HG03558 (cell line): ENCODE results near the gene ZBP1.
"Not testable (repeated sequence)": the region's sequence is repeated elsewhere in the genome, so short reads cannot be mapped to it uniquely, and the experiment has no call there.

ENCODE experiments used
- ATAC-seq: cut with Tn5 transposase; IDR thresholded peaks from one replicate; pipeline ENCODE4 v1.9.1; 2021; ENCODE audit warnings: moderate number of reproducible peaks; ENCODE audit not compliant: unreplicated experiment; ENCODE audit errors: extremely low read depth

Gene ZBP1

DNA sequence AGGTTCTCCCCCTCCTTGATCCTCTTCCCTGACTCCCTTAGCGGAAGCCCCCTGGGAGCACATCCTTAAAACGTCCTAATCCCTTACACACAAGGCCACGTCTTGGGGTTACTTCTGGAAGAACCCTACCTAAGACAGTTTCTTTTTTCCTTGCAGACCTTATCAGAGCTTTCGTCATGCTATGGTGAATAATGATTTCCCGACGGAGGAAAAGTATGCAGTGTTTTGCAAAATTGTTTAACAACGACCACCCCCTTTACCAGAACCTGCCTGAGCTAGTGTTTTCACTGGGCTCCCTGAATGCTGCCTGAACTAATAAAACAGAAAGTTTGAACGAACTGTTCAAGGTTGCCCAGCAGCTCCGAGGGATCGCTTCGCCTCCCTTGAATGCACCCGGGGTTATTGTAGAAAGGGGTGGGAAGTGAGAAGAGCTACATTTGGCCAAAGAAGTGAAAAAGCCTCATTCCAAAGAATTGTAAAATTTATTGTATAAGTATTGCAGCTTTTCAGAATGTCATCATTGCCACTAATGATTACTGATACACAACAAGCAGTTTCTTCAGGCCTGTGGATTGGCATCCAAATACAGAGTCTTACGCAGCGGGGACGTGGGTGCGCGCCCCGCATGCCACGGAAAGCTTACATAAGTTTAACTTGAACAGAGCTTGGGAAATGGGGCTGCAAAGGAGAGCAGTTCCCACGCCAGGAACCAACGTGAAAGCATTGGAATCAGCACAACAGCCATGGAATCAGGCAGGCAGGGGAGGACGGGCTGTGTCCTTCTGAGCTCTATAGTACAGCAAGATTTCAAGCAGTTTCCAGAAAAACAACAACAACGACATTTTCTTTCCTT lies 27.9 kb upstream of the ZBP1 start:
- ATAC-seq: no peak

DNA sequence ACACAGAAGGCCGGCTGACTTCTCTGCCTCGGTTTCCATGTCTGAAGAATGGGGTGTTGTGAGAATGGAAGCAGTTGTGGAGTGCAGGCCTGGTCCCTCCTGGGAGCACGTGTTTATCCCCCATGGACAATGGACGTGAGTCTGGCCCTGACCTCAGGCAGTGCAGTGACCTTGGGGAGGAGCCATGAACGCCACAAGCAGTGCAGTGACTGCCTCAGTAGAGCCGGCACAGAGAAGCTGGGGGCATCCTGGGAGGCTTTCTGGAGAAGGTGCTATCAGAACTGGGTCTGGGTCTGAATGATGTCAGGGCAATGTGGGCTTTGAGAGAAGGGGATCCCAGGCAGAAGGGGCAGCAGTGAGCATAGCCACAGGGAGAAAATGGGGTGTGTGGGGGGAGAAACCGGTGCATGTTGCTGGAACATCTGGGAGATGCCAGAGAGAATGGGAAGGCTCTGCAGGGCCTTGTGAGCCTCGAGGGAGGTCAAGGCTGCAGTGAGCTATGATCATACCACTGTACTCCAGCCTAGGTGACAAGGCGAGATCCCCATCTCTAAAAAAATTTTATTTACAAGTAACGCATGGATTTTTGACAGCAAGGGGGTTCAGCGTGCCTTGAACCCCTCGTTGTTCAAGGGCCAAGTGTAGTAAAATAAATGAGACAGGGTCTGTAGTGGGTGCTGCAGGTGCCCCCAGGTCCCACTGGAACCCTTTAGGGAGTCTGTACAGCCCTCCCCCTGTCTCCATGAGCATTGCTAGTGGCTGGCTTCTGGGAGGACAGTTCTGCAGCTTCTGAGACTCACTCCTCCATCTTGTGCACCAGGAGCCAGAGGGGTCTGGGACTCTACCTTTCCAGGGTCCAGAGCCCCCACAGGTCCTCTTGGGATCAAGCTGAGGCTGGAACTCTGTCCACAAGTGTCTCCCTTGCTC lies 27.0 kb upstream of the ZBP1 start:
- ATAC-seq: no peak

GRCh38 chr20:57638895-57639236 lies 18.6 kb upstream of the ZBP1 start:
- no peak for ATAC-seq

GRCh38 chr20:57638173-57638894 lies 18.1 kb upstream of the ZBP1 start:
- no peak for ATAC-seq

DNA sequence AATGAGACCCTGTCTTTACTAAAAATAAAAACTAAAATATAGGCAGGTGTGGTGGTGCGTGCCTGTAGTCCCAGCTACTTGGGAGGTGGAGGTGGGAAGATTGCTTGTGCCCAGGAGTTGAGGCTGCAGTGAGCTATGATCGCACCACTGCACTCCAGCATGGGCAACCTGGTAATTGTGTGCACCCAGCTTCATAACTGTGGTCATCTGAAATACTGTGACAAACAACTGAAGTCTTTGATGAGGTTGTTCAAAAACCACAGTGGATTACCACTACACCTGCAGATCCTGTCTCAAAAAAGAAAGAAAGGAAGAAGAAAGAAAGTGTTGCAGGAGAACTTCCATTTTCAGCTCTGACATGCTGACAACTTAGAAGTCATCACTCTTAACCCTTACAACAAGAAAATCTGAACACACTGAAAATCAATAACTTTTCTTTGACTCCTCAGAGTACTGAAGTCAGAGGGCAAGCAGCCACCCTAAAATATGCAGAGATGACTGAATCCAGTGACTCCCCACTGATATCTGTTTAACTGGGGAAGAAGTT lies 13.8 kb upstream of the ZBP1 start:
- no peak for ATAC-seq

GRCh38 chr20:57632286-57632685 lies 12.1 kb upstream of the ZBP1 start:
- ATAC-seq: no peak

GRCh38 chr20:57630061-57630460 lies 9.8 kb upstream of the ZBP1 start:
- ATAC-seq: no peak

DNA sequence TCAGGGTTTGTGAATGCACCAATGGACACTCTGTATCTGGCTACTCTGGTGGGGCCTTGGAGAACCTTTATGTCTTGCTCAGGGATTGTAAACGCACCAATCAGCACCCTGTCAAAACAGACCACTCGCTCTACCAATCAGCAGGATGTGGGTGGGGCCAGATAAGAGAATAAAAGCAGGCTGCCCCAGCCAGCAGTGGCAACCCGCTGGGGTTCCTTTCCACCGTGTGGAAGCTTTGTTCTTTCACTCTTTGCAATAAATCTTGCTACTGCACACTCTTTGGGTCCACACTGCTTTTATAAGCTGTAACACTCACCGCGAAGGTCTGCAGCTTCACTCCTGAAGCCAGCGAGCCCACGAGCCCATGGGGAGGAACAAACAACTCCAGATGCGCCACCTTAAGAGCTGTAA lies 9.3 kb upstream of the ZBP1 start:
- ATAC-seq: not testable (repeated sequence)

DNA sequence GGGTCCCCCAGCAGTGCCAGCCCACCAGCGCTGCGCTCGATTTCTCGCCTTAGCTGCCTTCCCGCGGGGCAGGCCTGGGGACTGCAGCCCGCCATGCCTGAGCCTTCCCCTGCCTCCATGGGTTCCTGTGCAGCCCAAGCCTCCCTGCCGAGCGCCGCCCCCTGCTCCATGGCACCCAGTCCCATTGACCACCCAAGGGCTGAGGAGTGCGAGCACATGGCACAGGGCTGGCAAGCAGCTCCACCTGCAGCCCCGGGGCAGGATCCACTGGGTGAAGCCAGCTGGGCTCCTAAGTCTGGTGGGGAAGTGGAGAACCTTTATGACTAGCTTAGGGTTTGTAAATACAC lies 8.7 kb upstream of the ZBP1 start:
- ATAC-seq: not testable (repeated sequence)

DNA sequence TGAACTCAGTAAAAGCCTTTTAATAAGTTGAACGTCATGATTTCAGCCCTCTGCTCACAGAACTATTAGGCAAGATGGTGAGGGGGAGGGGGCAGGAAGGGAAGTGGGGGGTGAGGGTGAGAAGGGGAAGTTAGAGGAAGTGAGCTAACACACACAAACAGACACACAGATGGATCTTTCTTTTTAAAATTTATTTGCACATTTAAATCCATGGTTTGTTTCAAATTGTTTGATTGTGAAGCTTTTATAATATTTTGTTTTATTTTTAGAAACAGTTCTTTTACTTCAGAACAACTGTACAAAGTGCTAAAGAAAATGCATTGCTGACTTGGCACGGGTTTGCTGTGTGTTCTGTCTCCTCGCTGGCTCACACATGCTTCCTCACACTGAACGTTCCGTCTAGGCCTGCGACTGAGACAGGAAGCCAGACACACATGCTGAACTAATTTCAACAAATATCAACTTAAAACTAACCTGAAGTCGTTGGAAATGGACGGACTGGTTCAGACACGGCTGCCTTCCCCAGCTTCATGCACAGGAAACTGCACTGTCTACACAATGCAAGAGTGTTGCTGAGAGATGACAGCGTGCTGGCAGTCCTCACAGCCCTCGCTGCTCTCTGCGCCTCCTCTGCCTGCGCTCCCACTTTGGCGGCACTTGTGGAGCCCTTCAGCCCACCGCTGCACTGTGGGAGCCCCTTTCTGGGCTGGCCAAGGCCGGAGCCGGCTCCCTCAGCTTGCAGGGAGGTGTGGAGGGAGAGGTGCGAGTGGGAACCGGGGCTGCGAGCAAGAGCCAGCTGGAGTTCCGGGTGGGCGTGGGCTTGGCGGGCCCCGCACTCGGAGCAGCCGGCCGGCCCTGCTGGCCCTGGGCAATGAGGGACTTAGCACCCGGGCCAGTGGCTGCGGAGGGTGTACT lies 8.1 kb upstream of the ZBP1 start:
- no peak for ATAC-seq

DNA sequence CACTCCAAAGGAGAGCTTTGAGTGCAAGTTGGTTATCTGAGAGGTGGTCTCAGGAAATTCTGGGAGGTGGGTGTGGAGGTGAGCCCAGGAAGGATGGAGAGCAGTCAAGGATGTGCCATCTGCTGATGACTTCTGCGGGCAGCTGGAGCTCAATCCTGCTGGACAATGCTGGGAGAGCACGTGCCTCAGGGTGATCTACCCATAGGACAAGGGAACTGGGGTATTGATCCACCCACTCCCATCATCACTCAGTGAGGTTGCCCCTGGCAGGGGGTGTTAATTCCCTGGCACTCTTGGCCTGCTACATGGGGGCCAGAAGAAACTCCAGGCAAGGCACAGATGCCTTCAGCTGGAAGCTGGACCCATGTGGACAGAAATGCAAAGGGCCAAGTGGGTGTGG lies 7.1 kb upstream of the ZBP1 start:
- ATAC-seq: no peak

DNA sequence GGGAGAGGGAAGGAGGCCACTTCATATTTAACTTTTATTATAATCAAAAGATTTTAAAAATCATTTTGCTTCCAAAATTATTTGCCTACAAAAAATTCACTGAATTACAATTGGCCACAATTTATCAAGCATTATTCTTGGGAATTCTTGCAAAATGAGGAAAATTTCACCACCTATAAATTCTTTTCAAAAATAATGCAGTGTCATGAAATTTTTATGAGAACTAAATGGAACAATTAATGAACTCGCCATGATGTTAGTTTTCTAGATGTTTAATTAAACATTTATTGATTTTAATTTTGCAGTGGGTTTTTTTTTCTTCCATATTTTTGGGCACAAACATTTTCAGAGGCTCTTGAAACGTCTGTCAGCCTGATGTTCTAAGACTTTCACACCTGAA lies 5.8 kb upstream of the ZBP1 start:
- ATAC-seq: no peak

GRCh38 chr20:57625181-57625958 lies 5.1 kb upstream of the ZBP1 start:
- ATAC-seq: no peak

- ATAC-seq: no peak
These were observed 3.9 kb upstream of the ZBP1 start for GRCh38 chr20:57624124-57624523.

GRCh38 chr20:57622579-57623381 lies 2.6 kb upstream of the ZBP1 start:
- no peak for ATAC-seq

DNA sequence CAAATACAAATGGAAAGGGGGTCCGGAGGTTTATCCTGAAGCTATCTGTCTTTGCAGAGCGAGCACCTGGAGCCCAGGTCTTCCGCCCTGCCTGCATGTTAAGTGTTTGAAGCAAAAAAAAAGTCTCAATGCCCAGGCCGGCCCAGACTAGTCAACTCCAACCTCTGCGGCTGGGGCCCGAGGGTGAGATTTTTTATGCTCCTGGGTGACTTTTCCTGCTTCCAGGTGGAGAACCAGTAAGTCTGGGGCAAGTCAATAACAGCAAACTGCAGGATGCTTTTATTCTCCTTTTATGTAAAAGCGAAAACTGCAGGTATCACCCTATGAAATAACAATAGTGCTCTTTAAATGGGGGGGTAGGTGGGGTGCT lies 2.0 kb upstream of the ZBP1 start:
- ATAC-seq: no peak

DNA sequence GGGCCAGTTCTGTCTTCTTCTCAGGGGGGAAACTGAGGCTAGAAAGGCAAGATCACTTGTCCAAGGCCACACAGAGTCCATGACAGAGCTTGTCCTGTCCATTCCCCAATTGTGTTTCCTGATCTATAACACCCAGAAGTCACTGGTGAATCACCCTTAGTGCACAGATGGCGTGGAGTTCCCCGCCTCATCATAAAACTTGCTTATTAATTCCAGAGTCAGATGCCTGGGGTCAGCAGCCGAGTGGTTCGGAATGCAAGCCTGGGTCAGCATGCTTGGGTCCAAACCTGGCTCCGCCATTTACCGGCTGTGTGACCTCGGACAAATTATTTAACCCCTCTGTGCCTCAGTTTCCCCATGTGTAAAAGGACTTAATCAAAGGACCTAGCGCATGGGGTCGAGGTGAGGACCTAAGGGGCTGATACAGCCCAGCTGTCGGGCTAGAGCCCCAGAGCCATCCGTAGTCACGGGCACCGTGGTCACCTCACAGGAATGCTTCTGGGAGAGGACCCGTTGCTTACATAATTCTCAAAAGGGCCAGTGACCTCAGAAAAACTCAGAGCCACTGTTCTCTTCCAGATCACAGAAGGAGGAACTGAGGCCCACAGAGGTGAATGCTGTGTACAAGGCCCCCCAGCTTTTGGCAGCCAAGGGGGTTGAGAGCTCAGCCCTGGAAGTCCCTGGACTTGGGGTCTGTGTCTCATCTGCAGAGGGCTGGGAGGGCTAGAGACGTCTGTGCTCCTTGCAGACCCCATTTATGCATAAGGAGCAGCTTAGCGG lies 1.4 kb upstream of the ZBP1 start:
- ATAC-seq: no peak
